Gastroesophageal sphincter (tissue), 4 donors: Measurements from ENCODE around the gene NAA10. TPM values are rescaled to one million over a fixed set of nuclear protein-coding genes. Genes with fewer than 3 reads are reported as not detected.

Experiments
- ATAC-seq: fragments of 150-250 bp; one replicate; pipeline ENCODE4 v1.9.1; 2016; ENCODE audit warnings: mild to moderate bottlenecking, moderate library complexity
- H3K27ac ChIP-seq, 4 donors: fragments of 200-600 bp; sonication (generic) in 3 of 4; 1 replicate in 3 of 4; 2 replicates in 1 of 4; pipeline ENCODE4 v1.5.1; 2016 to 2019
- H3K27me3 ChIP-seq: fragments of 200-600 bp; sonication (generic); one replicate; pipeline ENCODE4 v1.5.1; 2019
- H3K36me3 ChIP-seq, 2 donors: fragments of 200-600 bp; sonication (generic); one replicate each; pipeline ENCODE4 v1.5.1; 2019; ENCODE audit warnings: control low read depth in 1 of 2
- H3K4me1 ChIP-seq, 3 donors: fragments of 200-600 bp; sonication (generic); 1 replicate in 2 of 3; 2 replicates in 1 of 3; pipeline ENCODE4 v1.5.1; 2016 to 2019; ENCODE audit warnings: control low read depth in 2 of 3
- H3K4me3 ChIP-seq, 2 donors: fragments of 200-600 bp; sonication (generic); one replicate each; pipeline ENCODE4 v1.5.1; 2019; ENCODE audit warnings: mild to moderate bottlenecking in 1 of 2, moderate library complexity in 1 of 2
- H3K9me3 ChIP-seq, 3 donors: fragments of 200-600 bp; sonication (generic); one replicate each; pipeline ENCODE4 v1.5.1; 2017 to 2019; ENCODE audit warnings: control low read depth in 2 of 3
- CTCF ChIP-seq, 4 experiments: fragments of 200-600 bp in 2 of 4; fragments of 450-650 bp in 2 of 4; sonication (generic) in 1 of 4; IDR thresholded peaks; one replicate each; pipeline ENCODE4 v1.5.1; 2017 to 2019; ENCODE audit warnings: antibody characterized with exemption in 4 of 4, mild to moderate bottlenecking in 2 of 4, moderate library complexity in 2 of 4
- EP300 ChIP-seq: sonication (generic); formaldehyde crosslinking; IDR thresholded peaks from one replicate; pipeline ENCODE4 v1.6.1; 2017; ENCODE audit warnings: antibody characterized with exemption, mild to moderate bottlenecking
- POLR2A ChIP-seq, 2 donors: fragments of 450-650 bp; IDR thresholded peaks; one replicate each; pipeline ENCODE4 v1.6.1; 2017; ENCODE audit warnings: antibody characterized with exemption in 2 of 2, mild to moderate bottlenecking in 2 of 2, moderate library complexity in 1 of 2
- POLR2AphosphoS5 ChIP-seq: sonication (generic); formaldehyde crosslinking; IDR thresholded peaks from one replicate; pipeline ENCODE4 v1.6.1; 2017; ENCODE audit warnings: antibody characterized with exemption
- WGBS, 2 donors: methylation state at CpG; one replicate each; pipeline ENCODE4 v1.1.5; 2018; ENCODE audit warnings: low coverage in 1 of 2; 5-methylcytosine and 5-hydroxymethylcytosine counted together
- total RNA-seq, 4 donors: library from RNA; depleted of rRNA; stranded (reverse); fragments of >200 nt; gene quantifications; one replicate each; pipeline ENCODE4 v1.1.0, GENCODE V29; 2016

The NAA10 gene
- total RNA-seq, 4 donors from 2014 or later: 68.3 to 103 (median 89.2) TPM

GRCh38 chrX:153907456-153907855, 27.4 kb downstream of the NAA10 start:
- H3K9me3 ChIP-seq: no peaks in the 10 kb centered on the region
- H3K36me3 ChIP-seq: no peaks in the 10 kb centered on the region
- peaks cover 0 to 22% (median 3%) of the 10 kb centered on the region in 3 donors for H3K4me1 ChIP-seq
- no peak for ATAC-seq
- TF ChIP-seq POLR2A (IDR thresholded peaks at IDR 0.05) (no peak), EP300 (no peak), POLR2AphosphoS5 (no peak), CTCF (IDR thresholded peaks at IDR 0.05) (no peak)
- no peaks in the 10 kb centered on the region for H3K27me3 ChIP-seq
- H3K27ac ChIP-seq: no peak overlapping the region
- no CpG with 5 or more reads among the region's 12 CpGs for WGBS, 2 donors
- H3K4me3 ChIP-seq: no peak overlapping the region

GRCh38 chrX:153906126-153906917, 28.5 kb downstream of the NAA10 start:
- Histone ChIP-seq H3K4me3 (no peak overlapping the region), H3K27me3 (no peaks in the 10 kb centered on the region), H3K4me1 (peaks cover 0 to 33% (median 3%) of the 10 kb centered on the region in 3 donors), H3K27ac (no peak overlapping the region), H3K9me3 (no peaks in the 10 kb centered on the region), H3K36me3 (no peaks in the 10 kb centered on the region)
- TF ChIP-seq CTCF (IDR thresholded peaks at IDR 0.05): no peak
- WGBS, 2 donors: 20% methylated on average over 2 of the region's 27 CpGs; no CpG with 5 or more reads in 1 of the 2 donors
- no peak for ATAC-seq

- H3K27me3 ChIP-seq: no peaks in the 10 kb centered on the region
- H3K9me3 ChIP-seq: no peaks in the 10 kb centered on the region
- no peak for ATAC-seq
- H3K4me1 ChIP-seq: peaks cover 0 to 40% (median 3%) of the 10 kb centered on the region in 3 donors
- TF ChIP-seq POLR2A (IDR thresholded peaks at IDR 0.05): no peak
- TF ChIP-seq EP300: no peak
- TF ChIP-seq POLR2AphosphoS5: no peak
- no peak for TF ChIP-seq CTCF (IDR thresholded peaks at IDR 0.05)
- WGBS, 2 donors: 100% methylated on average over 2 of the region's 32 CpGs; no CpG with 5 or more reads in 1 of the 2 donors
- no peaks in the 10 kb centered on the region for H3K36me3 ChIP-seq
- peak overlapping the region in 1 of 2 donors; percentile 28 for H3K4me3 ChIP-seq
- peak overlapping the region in 2 of 4 donors; percentile 27 to 66 for H3K27ac ChIP-seq
Measured at GRCh38 chrX:153905481-153906095, 29.2 kb downstream of the NAA10 start.

DNA sequence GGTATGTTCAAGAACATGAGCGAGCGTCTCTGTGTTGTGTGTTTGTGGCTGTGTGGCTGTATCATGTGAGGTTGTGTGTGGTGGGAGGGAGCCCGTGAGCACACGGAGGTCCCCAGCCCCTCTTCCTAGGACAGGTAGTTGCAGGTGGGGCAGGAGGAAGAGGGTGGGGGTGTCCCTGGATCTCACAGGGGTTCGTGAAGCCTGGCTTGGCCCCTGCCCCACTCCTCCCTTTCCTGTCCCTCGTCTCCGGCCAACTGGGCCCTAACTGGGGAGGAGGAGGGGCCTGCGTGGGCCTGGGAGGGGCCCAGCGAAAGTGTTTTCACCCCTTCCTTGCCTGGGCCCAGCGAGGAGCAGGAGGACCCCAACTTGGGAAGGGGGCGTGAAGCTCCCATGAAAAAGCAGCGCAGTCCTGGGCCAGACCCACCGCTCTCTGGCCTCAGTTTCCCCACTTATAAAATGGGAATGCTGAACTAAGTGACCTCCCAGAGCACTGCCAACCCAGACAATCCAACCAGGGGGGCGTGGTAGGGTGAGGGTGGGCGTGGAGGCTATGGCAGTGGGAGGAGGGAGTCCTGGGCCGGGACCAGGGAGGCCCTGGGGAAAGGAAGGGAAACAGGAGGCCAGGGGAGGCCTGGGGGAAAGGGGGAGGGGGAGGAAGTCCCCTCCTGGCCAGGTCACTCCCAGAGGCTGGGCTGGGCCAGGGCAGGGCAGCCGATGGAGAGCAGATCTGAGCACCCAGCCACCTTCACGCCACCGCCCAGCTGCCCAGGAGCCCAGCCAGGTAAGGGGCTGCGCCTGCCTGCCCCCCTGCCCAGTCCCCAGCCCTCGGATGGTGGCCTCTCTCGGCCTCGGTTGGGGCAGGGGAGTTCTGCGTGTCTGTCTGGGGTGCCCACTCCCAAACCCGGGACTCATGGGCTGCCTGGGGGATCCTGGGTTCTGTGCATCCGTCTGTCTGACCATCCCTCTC, 30.6 kb downstream of the NAA10 start, which contains the start of gene AVPR2:
TSS of gene AVPR2 (plus strand) at position 683 of the 967 bp plus-strand sequence. CDS start 473 bp downstream, outside the sequence.
- TF ChIP-seq POLR2A (IDR thresholded peaks at IDR 0.05) (no peak), POLR2AphosphoS5 (no peak)
- H3K27me3 ChIP-seq: no peaks in the 10 kb centered on the region
- peak within 1 kb of the TSS in 3 of 4 donors; percentile 27 to 66 (median 38) for H3K27ac ChIP-seq
- WGBS, 2 donors: 20 to 73% methylated on average over 2 to 9 of the region's 26 CpGs
- peak within 1 kb of the TSS in 1 of 2 donors; percentile 28 for H3K4me3 ChIP-seq
- peak; percentile 57 for ATAC-seq
- no peaks in the 10 kb centered on the region for H3K9me3 ChIP-seq
- no peaks in the 10 kb centered on the region for H3K36me3 ChIP-seq
- peaks cover 0 to 43% (median 3%) of the 10 kb centered on the region in 3 donors for H3K4me1 ChIP-seq
